IMR-90 (cell line): Measurements from ENCODE around the gene RNF6. TPM values are rescaled to one million over a fixed set of nuclear protein-coding genes. Genes with fewer than 3 reads are reported as not detected.

Source experiments
- ATAC-seq: fragments of 200-7000 bp; cut with Tn5 transposase; 2 replicates; pipeline ENCODE4 v1.9.1; 2020; ENCODE audit warnings: low read depth, mild to moderate bottlenecking, moderate library complexity
- BruUV-seq: library from RNA; stranded (reverse); fragments of 400-500 nt; replicated peaks from 2 replicates; lab custom pipeline; 2021; lab: Mats Ljungman, UMichigan
- CTCF ChIA-PET: fragments of 300-600 bp; formaldehyde crosslinking; extraction: SDS; loops from one replicate; lab custom pipeline; 2021; ENCODE audit warnings: antibody characterized with exemption; lab: Yijun Ruan, JAX
- POLR2A ChIA-PET: fragments of 300-600 bp; sonication (Branson Sonifier 250); formaldehyde crosslinking; loops from one replicate; lab custom pipeline; 2022; ENCODE audit warnings: antibody characterized with exemption; ENCODE audit not compliant: unreplicated experiment; lab: Charles Lee
- DNase-seq: peaks from one replicate; pipeline ENCODE4 v3.0.0; 2013
- H2AFZ ChIP-seq: replicated peaks from 2 replicates; pipeline ENCODE3; 2013; ENCODE audit warnings: low read length, mild to moderate bottlenecking; ENCODE audit not compliant: poor library complexity
- H2AK5ac ChIP-seq: 2 replicates; pipeline ENCODE4 v1.6.1; 2013; ENCODE audit warnings: low read depth, low read length, inconsistent platforms
- H2AK9ac ChIP-seq: replicated peaks from 2 replicates; pipeline ENCODE3; 2013; ENCODE audit warnings: mild to moderate bottlenecking, low read depth, low read length, moderate library complexity; ENCODE audit not compliant: poor library complexity
- H2BK120ac ChIP-seq: 2 replicates; pipeline ENCODE4 v1.6.1; 2013; ENCODE audit warnings: low read depth, low read length, inconsistent platforms
- H2BK15ac ChIP-seq: 3 replicates; pipeline ENCODE4 v1.6.1; 2013; ENCODE audit warnings: low read depth, low read length, inconsistent platforms
- H2BK20ac ChIP-seq: 2 replicates; pipeline ENCODE4 v1.6.1; 2013; ENCODE audit warnings: low read depth, mild to moderate bottlenecking, inconsistent platforms, low read length, moderate library complexity
- H2BK5ac ChIP-seq: 2 replicates; pipeline ENCODE4 v1.6.1; 2013; ENCODE audit warnings: mild to moderate bottlenecking, low read depth, low read length, inconsistent platforms; ENCODE audit not compliant: poor library complexity, severe bottlenecking
- H3K14ac ChIP-seq: replicated peaks from 2 replicates; pipeline ENCODE4 v1.6.1; 2013; ENCODE audit warnings: low read depth, low read length, inconsistent platforms
- H3K18ac ChIP-seq: 2 replicates; pipeline ENCODE4 v1.6.1; 2013; ENCODE audit warnings: low read depth, low read length, control low read depth
- H3K23ac ChIP-seq: 2 replicates; pipeline ENCODE4 v1.6.1; 2013; ENCODE audit warnings: low read depth, low read length, inconsistent platforms
- H3K27ac ChIP-seq: 2 replicates; pipeline ENCODE4 v1.5.1; 2013; ENCODE audit warnings: mild to moderate bottlenecking, control low read depth, low read length; ENCODE audit not compliant: insufficient read depth
- H3K27me3 ChIP-seq: 2 replicates; pipeline ENCODE4 v1.6.1; 2013; ENCODE audit warnings: low read length; ENCODE audit not compliant: control insufficient read depth, insufficient read depth
- H3K36me3 ChIP-seq: 2 replicates; pipeline ENCODE4 v1.6.1; 2013; ENCODE audit warnings: low read length, mixed read lengths; ENCODE audit not compliant: control insufficient read depth, insufficient read depth
- H3K4ac ChIP-seq: 2 replicates; pipeline ENCODE4 v1.6.1; 2013; ENCODE audit warnings: low read depth, low read length, inconsistent platforms
- H3K4me1 ChIP-seq: 2 replicates; pipeline ENCODE4 v1.6.1; 2013; ENCODE audit warnings: low read length, mixed read lengths; ENCODE audit not compliant: control insufficient read depth, insufficient read depth
- H3K4me2 ChIP-seq: 2 replicates; pipeline ENCODE4 v1.6.1; 2013; ENCODE audit warnings: low read depth, mild to moderate bottlenecking, control low read depth, low read length, moderate library complexity
- H3K4me3 ChIP-seq: 2 replicates; pipeline ENCODE4 v1.5.1; 2013; ENCODE audit warnings: low read depth, mild to moderate bottlenecking, control low read depth, low read length, moderate library complexity; ENCODE audit not compliant: insufficient read depth
- H3K56ac ChIP-seq: 2 replicates; pipeline ENCODE4 v1.6.1; 2013; ENCODE audit warnings: low read length, inconsistent platforms; ENCODE audit not compliant: insufficient read depth; ENCODE audit errors: extremely low read depth
- H3K79me1 ChIP-seq, 2 experiments: 2 replicates each; pipeline ENCODE4 v1.6.1; 2013; ENCODE audit warnings: low read length in 2 of 2, inconsistent platforms in 1 of 2, low read depth in 1 of 2
- H3K9ac ChIP-seq: 2 replicates; pipeline ENCODE4 v1.6.1; 2013; ENCODE audit warnings: low read depth, low read length, control low read depth
- H3K9me1 ChIP-seq: 2 replicates; pipeline ENCODE4 v1.6.1; 2013; ENCODE audit warnings: low read length, inconsistent platforms; ENCODE audit not compliant: insufficient read depth
- H3K9me3 ChIP-seq: 2 replicates; pipeline ENCODE4 v1.6.1; 2013; ENCODE audit warnings: low read length; ENCODE audit not compliant: control insufficient read depth, insufficient read depth
- H4K20me1 ChIP-seq: 2 replicates; pipeline ENCODE4 v1.6.1; 2013; ENCODE audit warnings: low read length, inconsistent platforms; ENCODE audit not compliant: insufficient read depth
- H4K5ac ChIP-seq: 2 replicates; pipeline ENCODE4 v1.6.1; 2013; ENCODE audit warnings: mild to moderate bottlenecking, low read depth, low read length, control low read depth
- H4K8ac ChIP-seq, 2 experiments: 2 replicates each; pipeline ENCODE4 v1.6.1; 2013; ENCODE audit warnings: low read depth in 2 of 2, low read length in 2 of 2, control low read depth in 1 of 2, inconsistent platforms in 1 of 2
- H4K91ac ChIP-seq: 2 replicates; pipeline ENCODE4 v1.6.1; 2013; ENCODE audit warnings: low read depth, low read length, inconsistent platforms; ENCODE audit not compliant: insufficient read depth
- MXI1 ChIP-seq: IDR thresholded peaks from 2 replicates; pipeline ENCODE4 v1.6.1; 2012; ENCODE audit warnings: low read depth, mild to moderate bottlenecking, low read length, moderate library complexity, borderline replicate concordance
- NFE2L2 ChIP-seq: fragments of 150-350 bp; IDR thresholded peaks from 2 replicates; pipeline ENCODE4 v1.6.1; 2016; ENCODE audit warnings: low read depth, mild to moderate bottlenecking, low read length
- RAD21 ChIP-seq: IDR thresholded peaks from 2 replicates; pipeline ENCODE4 v1.6.1; 2012; ENCODE audit warnings: low read length, improper control_type of control experiment
- WGBS, 2 experiments: methylation state at CpG; one replicate each; pipeline versions ENCODE4 v1.1.5 to v1.1.7; 2013; ENCODE audit warnings: missing lambda C conversion rate in 2 of 2; ENCODE audit not compliant: insufficient read length in 1 of 2; ENCODE audit errors: extremely low coverage in 2 of 2; 5-methylcytosine and 5-hydroxymethylcytosine counted together
- dilution Hi-C: fragments of 300-500 bp; cut with HindIII; formaldehyde crosslinking; loops from one replicate; pipeline ENCODE4 v1.14.3; 2018; ENCODE audit warnings: low sequenced_read_pairs; ENCODE audit not compliant: unreplicated experiment
- in situ Hi-C: fragments of 300-500 bp; cut with MboI; formaldehyde crosslinking; loops from 3 replicates; pipeline ENCODE4 v1.14.3; 2019; ENCODE audit warnings: low sequenced_read_pairs, inconsistent platforms, mixed read lengths
- intact Hi-C: fragments of 100-400 bp; cut with micrococcal nuclease; formaldehyde crosslinking; loops from 2 replicates; pipeline ENCODE4 v1.10.0; 2022
- polyA plus RNA-seq, 3 experiments: library from polyadenylated mRNA; depleted of rRNA; stranded (reverse); fragments of >200 nt; gene quantifications; 2 replicates each; pipeline ENCODE4 v1.2.3, GENCODE V29; 2012; ENCODE audit warnings: low replicate concordance in 1 of 3
- total RNA-seq: library from RNA; depleted of rRNA; stranded (reverse); fragments of >200 nt; gene quantifications from 2 replicates; pipeline ENCODE4 v1.2.3, GENCODE V29; 2012

RNF6 gene
- total and polyA plus RNA-seq, 2 of the 4 experiments (the other 2 are of a cell fraction), result 22.9 to 33.3 TPM

DNA sequence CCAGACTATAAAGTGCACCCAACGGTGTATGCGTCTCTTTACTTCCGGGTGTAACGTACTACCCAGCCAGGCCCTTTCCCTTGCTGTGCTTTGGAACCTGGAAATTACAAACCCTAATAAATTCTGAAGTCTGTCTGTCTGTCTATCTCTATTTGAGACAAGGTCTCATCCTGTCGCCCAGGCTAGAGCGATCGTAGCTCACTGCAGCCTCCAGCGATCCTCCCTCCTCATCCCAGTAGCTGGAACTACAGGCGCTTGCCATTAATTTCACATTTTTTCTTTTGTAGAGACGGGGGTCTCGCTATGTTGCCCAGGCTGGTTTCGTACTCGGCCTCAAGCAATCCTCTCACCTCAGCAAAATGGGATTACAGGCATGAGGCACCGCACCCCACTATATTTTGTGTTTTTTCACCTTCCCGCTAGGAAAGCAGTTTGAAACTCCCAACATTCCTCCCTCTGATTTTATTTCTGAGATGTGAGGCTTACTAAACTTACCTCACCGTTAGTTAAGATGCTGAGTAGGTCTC lies 469 bp upstream of the RNF6 start (continued):
- TF ChIP-seq NFE2L2, result no peak

GRCh38 chr13:26221399-26221720 lies 754 bp downstream of the RNF6 start:
- Histone ChIP-seq H2AK9ac (peak overlapping the region; percentile 85), H4K8ac (peak overlapping the region; percentile 29 to 83; a peak in 3 of 4 replicates), H3K9me3 (no peaks in the 10 kb centered on the region), H4K91ac (peak overlapping the region; percentile 49; the same call in 1 of the 2 replicates), H2BK5ac (peak overlapping the region; percentile 68), H3K14ac (peak overlapping the region; percentile 96), H3K9me1 (peaks cover 3% of the 10 kb centered on the region; the same call in 1 of the 2 replicates), H3K18ac (peak overlapping the region; percentile 10), H3K79me1 (peaks cover 10 to 30% of the 10 kb centered on the region in 2 experiments), H3K9ac (peak overlapping the region; percentile 95), H2AK5ac (0 out of 2 replicates have a peak overlapping the region, but pooled peaks have one; percentile 13), H2BK120ac (peak overlapping the region; percentile 47; the same call in 1 of the 2 replicates), H4K5ac (peak overlapping the region; percentile 65), H2AFZ (peak overlapping the region; percentile 100), H2BK20ac (no peak overlapping the region), H3K4me2 (peak overlapping the region; percentile 73), H3K4ac (peak overlapping the region; percentile 90), H3K27ac (peak overlapping the region; percentile 83), H4K20me1 (no peaks in the 10 kb centered on the region; the same call in 1 of the 2 replicates), H3K4me3 (peak overlapping the region; percentile 67), H3K27me3 (no peaks in the 10 kb centered on the region; the same call in 1 of the 2 replicates), H3K4me1 (0 out of 2 replicates have a peak, but pooled peaks cover 2% of the 10 kb centered on the region), H3K56ac (peak overlapping the region; percentile 58), H3K23ac (peak overlapping the region; percentile 74), H3K36me3 (peaks cover 7% of the 10 kb centered on the region), H2BK15ac (no peak overlapping the region)
- WGBS, 2 experiments, result 0% methylated on average over 3 of the region's 16 CpGs; no CpG with 5 or more reads in 1 of the 2 experiments
- peak; percentile 46 for ATAC-seq
- BruUV-seq, result TSS peak; percentile 50
- in situ Hi-C loops, result no loop called here
- dilution Hi-C loops, result no loop called here
- intact Hi-C loops, result loop anchor here (1.0 to 2.0 kb wide), 2 partner anchors 35 to 477 kb away; no protein-coding TSS in a partner anchor
- TF ChIP-seq RAD21 (peak; percentile 19; the same call in 1 of the 2 replicates), MXI1 (no peak)
- ChIA-PET CTCF (no interaction called here), POLR2A (interaction anchor here (0.5 kb wide), 1 partner anchor 255 kb away, joined by 3 read pairs; no protein-coding TSS in a partner anchor)
- DNase-seq, result no peak
